Activated CD4-positive, alpha-beta T cell treated with anti-CD3 and anti-CD28 coated beads, Interleukin-2, amount 50 U/mL, for 24 hours (primary cell): ENCODE data around the gene MIAT.

Experiments
- DNase-seq, 2 donors: peaks; one replicate each; pipeline ENCODE4 v3.0.0-alpha.2; 2020; ENCODE audit warnings: low read depth in 1 of 2, low spot score in 1 of 2

MIAT gene

GRCh38 chr22:26724414-26724813 is 67.0 kb downstream of the MIAT start:
- no peak for DNase-seq

- no peak for DNase-seq
These were observed 67.8 kb downstream of the MIAT start for GRCh38 chr22:26725012-26725676.
